ENCODE results near the gene ZDHHC9.
A peak's percentile ranks its signal among the peaks of the same experiment; 100 is the strongest.

ZDHHC9 gene

DNA sequence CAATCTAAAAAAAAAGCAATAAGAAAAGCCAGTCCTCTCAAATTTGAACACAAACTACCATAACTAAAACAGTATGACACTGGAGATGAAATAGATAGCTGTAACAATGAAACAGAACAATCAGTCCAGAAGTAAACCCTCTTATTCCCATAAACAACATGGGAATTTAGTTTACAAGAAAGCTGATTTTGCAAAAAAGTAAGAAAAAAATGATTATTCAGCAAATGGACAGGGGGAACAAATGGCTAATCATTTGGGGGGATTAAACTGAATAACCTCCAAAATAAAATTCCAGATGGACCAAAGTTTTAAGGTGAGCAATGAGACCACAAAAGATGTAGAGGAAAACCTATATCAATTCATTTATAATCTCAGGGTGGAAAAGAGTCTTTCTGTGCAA lies 80.0 kb downstream of the ZDHHC9 start:
- no peak for DNase-seq (ENCODE audit: low read depth, low spot score)

- DNase-seq (ENCODE audit: low read depth, low spot score), result no peak
Measured at GRCh38 chrX:129762448-129762847, 81.2 kb downstream of the ZDHHC9 start.

DNA sequence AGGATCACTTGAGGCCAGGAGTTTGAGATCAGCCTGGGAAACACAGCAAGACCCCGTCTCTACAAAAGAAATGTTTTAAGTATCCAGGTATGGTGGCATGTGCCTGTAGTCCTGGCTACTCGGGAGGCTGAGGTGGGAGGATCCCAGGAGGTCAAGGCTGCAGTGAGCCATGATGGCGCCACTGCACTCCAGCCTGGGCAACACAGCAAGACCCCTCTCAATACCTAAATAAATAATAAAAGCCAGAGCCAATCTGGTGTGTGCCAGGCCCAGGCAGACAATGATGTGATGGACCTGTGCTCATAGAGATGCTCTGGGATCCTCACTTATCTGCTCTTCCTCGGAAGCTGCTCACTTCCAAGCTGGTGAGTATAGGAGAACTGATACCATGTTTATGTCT lies 82.1 kb downstream of the ZDHHC9 start:
- no peak for DNase-seq (ENCODE audit: low read depth, low spot score)

- no peak for DNase-seq (ENCODE audit: low read depth, low spot score)
Measured at GRCh38 chrX:129760981-129761380, 82.7 kb downstream of the ZDHHC9 start.

DNA sequence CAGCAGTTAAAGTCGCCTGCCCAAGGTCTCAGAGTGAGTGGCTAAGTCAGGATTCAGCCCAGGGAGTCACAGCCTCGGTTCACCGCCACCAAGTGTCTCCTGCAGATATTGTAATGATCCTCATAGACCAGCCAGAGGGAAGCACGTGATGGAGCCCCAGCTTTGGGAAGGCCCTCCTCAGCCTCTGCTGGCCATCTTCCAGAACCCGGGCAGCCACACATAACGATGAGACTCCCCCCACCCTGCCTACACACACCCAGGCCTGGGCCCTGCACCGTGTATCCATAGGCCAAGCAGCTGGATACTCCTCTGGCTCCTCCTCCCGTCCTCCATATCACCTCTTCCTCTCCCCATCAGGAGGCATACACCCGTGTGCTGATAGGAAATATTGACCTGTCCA lies 83.5 kb downstream of the ZDHHC9 start:
- DNase-seq (ENCODE audit: low read depth, low spot score), result no peak

DNA sequence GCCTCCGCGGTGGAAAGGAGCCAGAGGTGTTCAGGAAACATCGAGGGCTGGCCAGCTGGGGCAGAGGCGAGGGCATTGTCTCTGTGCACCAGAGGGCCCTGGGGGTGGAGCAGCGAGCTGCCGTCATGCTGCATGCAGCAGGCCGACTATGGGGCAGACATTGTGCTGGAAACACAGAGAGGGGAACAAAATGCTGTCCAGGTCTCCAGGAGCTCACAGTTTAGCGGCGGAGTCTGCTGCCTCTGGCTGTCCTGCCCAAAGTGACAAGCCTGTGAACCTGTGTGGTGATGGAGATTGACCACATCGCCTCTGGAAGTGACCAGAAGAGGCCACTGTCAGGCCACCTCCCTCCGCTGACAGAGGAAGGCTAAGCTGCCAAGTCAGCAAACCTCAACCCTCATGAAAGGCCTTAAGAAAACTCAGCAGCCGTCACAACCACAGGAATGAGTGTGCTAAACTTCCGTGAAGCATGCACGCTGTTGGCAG lies 84.1 kb downstream of the ZDHHC9 start:
- DNase-seq (ENCODE audit: low read depth, low spot score), result peak; percentile 69

DNA sequence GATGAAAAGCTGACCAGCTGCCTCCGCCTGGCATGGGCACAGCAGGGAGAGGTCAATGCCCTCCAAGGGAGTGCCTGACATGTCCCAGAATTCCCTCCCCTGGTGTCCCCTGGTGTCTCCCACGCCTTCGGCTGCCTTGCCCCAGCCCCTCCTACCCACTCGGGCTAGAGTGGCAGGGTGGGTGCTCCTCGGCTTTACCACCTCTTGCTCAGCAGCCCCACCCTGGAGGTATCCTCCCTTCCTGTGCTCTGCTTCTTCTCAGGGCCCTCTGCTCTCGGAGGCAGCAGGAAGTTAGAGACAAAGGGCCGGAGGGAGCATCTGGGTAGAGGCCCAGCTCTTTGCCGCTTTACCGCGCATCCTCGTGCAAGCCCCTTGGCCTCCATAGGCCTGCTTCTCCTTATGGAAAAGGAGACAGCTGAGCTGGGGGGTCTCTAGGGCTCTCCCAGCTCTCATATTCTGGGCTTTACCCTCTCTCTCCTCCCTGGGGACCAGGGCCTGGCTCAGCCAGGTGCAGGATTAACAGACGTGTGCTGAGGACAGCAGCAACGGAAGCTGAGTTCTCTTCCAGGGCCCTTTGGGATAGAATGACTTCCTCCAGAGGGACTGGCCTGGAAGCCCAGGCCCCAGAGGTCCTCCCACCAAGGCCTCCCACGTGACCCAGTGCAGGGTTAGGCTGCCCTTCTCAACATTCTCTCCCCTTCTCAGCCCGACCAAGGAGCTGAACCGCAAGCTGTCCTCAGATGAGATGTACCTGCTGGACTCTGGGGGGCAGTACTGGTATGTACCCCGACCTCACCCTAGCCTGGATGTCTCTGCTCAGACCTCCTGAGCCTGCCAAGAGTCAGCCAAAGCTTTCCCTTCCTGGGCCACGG lies 87.7 kb downstream of the ZDHHC9 start:
- DNase-seq (ENCODE audit: low read depth, low spot score), result peak; percentile 77

DNA sequence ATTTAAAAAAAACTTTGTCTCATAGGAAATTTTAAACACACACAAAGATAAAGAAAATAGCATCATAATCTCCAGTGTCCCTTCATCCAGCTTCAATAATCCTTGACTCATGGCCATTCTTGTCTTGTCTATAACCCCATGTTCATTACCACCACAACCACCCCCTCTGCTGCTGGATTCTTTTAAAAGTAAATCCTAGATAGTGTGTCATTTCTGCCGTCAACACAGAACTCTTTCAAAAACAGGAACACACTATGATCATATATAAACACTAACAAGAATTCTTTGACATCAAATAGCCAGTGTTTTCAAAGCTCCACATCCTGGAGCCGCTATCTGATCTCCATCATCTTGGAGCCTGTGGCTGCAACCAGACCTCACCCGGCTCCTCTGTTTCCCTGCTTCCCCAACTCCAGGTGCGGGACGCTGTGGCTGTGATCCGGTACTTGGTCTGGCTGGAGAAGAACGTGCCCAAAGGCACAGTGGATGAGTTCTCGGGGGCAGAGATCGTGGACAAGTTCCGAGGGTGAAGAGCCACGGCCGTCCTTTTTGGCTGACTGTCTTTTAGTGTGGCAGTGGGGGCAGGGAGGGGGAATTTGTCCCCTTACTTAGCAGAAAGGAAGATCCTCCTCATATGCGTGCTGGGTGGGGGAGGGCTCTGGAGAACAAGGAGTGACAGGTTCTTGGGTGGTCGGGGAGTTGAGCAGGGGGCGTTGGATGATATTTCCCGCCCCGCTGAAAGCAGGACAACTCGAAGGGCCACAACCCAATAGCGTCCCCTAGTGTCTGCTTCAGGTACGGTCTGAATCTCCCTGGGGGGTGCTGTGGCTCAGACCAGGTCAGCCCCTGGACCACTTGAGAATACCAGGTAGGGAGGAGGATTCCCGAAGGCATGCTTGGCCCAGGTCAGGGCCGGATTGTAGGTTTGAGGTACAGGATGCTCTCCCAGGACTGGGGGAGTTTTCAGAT lies 89.3 kb downstream of the ZDHHC9 start:
- peak; percentile 83 for DNase-seq (ENCODE audit: low read depth, low spot score)
